Panc1 (cell line): ENCODE data around the gene OGFOD3. TPM values are rescaled to one million over a fixed set of nuclear protein-coding genes. Genes with fewer than 3 reads are reported as not detected.

ENCODE experiments used
- ATAC-seq: fragments of 200-7000 bp; cut with Tn5 transposase; 2 replicates; pipeline ENCODE4 v1.9.1; 2020; ENCODE audit warnings: mild to moderate bottlenecking, moderate library complexity
- BruUV-seq: library from RNA; stranded (reverse); fragments of 400-500 nt; replicated peaks from 2 replicates; lab custom pipeline; 2021; lab: Mats Ljungman, UMichigan
- CTCF ChIA-PET: fragments of 300-600 bp; sonication (Branson Sonifier 250); formaldehyde crosslinking; loops from one replicate; lab custom pipeline; 2022; ENCODE audit warnings: antibody characterized with exemption; lab: Charles Lee
- POLR2A ChIA-PET: fragments of 300-600 bp; sonication (Branson Sonifier 250); formaldehyde crosslinking; loops from one replicate; lab custom pipeline; 2022; ENCODE audit warnings: antibody characterized with exemption; lab: Charles Lee
- DNase-seq: peaks from one replicate; pipeline ENCODE4 v3.0.0-alpha.2; 2010; ENCODE audit warnings: low read depth, low spot score
- H3K27ac ChIP-seq: 2 replicates; pipeline ENCODE4 v1.5.1; 2011; ENCODE audit warnings: mild to moderate bottlenecking, low read length, inconsistent platforms
- H3K27me3 ChIP-seq: fragments of 200-500 bp; sonication (Bioruptor generic); 2 replicates; pipeline ENCODE4 v1.6.0; 2014; ENCODE audit warnings: low read length, inconsistent platforms; ENCODE audit not compliant: control insufficient read depth, insufficient read depth
- H3K36me3 ChIP-seq: fragments of 200-500 bp; sonication (Bioruptor generic); 2 replicates; pipeline ENCODE4 v1.5.1; 2014; ENCODE audit warnings: inconsistent platforms, mild to moderate bottlenecking, low read length, moderate library complexity; ENCODE audit not compliant: control insufficient read depth, insufficient read depth
- H3K4me1 ChIP-seq: 2 replicates; pipeline ENCODE4 v1.5.1; 2011; ENCODE audit warnings: inconsistent platforms, mild to moderate bottlenecking, low read length, moderate library complexity; ENCODE audit not compliant: control insufficient read depth, insufficient read depth
- H3K4me3 ChIP-seq, 2 experiments: 2 replicates each; pipeline ENCODE4 v1.5.1; 2011 to 2012; ENCODE audit warnings: low read depth in 2 of 2, low read length in 2 of 2, mild to moderate bottlenecking in 2 of 2, inconsistent platforms in 1 of 2, moderate library complexity in 1 of 2
- H3K9me3 ChIP-seq: fragments of 200-500 bp; sonication (Bioruptor generic); 2 replicates; pipeline ENCODE4 v1.5.1; 2014; ENCODE audit warnings: low read depth, mild to moderate bottlenecking, inconsistent platforms, low read length, moderate library complexity; ENCODE audit not compliant: control insufficient read depth, insufficient read depth
- POLR2AphosphoS5 ChIP-seq: IDR thresholded peaks from 2 replicates; pipeline ENCODE4 v1.6.1; 2012; ENCODE audit warnings: mild to moderate bottlenecking, low read depth, low read length, moderate library complexity
- REST ChIP-seq, 2 experiments: IDR thresholded peaks; 2 replicates each; pipeline ENCODE4 v1.6.1; 2011 to 2012; ENCODE audit warnings: low read depth in 2 of 2, control low read depth in 1 of 2, low read length in 1 of 2, mild to moderate bottlenecking in 1 of 2, moderate library complexity in 1 of 2; ENCODE audit not compliant: insufficient read depth in 1 of 2
- SIN3A ChIP-seq: IDR thresholded peaks from 2 replicates; pipeline ENCODE4 v1.6.1; 2012; ENCODE audit warnings: low read depth, mild to moderate bottlenecking, low read length, moderate library complexity, borderline replicate concordance; ENCODE audit not compliant: insufficient read depth
- TCF7L2 ChIP-seq: IDR thresholded peaks from 2 replicates; pipeline ENCODE4 v1.6.1; 2011; ENCODE audit warnings: mild to moderate bottlenecking, low read depth, low read length, inconsistent platforms
- in situ Hi-C: cut with HindIII; loops from 2 replicates; pipeline ENCODE4 v1.10.0; 2016; ENCODE audit warnings: low sequenced_read_pairs, low pct_unique_long_range_greater_than_20kb
- intact Hi-C: fragments of 100-400 bp; cut with micrococcal nuclease; formaldehyde crosslinking; loops from one replicate; pipeline ENCODE4 v1.10.0; 2022; ENCODE audit not compliant: unreplicated experiment
- total RNA-seq: library from RNA; stranded (reverse); gene quantifications from one replicate; pipeline ENCODE4 v1.2.1, GENCODE V29; 2021; ENCODE audit not compliant: unreplicated experiment
- TF ChIP-seq, protein P1 (sequence below): fragments of 450-650 bp; IDR thresholded peaks from 2 replicates; pipeline ENCODE4 v1.5.1; 2017; ENCODE audit warnings: mild to moderate bottlenecking

Gene OGFOD3
- total RNA-seq, 1 experiment from 2014 or later, result 53.9 TPM

DNA sequence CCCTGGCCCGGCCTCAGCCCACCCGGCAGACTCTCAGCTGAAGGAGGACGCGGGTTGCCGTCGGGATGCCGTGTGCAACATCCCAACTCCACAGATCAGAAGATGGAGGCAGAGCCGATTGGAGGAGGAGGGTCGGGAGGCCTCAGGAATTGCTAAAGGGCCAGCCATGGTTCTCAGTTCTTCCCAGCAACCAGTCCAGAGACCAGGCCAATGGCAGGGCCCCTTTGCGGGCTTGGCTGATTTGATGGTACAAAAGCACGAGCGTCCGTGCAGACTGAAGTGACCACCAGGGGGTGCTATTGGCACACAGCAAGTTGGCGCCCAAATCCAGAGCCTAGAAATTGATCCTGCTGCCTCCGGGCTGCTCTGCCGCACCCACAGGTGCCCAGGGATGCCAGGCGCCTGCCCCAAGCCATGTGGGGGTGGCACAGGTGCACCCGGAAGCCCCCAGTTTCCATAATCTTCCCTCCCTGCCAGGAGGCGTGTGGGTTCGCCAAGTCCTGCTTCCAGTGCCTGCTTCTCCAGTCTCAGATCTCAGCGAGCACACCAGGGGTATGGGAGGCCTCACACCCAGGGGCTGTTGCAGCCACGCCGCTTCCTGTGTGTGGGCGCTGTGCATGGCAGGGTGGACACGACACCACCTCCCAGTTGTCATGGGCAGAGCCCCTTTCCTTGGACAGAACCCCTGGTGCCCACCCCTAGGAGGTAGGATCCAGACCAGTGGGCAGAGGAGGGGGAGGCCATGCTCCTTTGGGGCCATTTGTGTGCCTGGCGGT, 66.5 kb downstream of the OGFOD3 start:
- intact Hi-C loops, result loop anchor here (1.0 kb wide), 1 partner anchor 61 kb away; no protein-coding TSS in a partner anchor
- POLR2A ChIA-PET, result no interaction called here
- Histone ChIP-seq H3K4me1 (peaks cover 29% of the 10 kb centered on the region), H3K27ac (no peak overlapping the region), H3K36me3 (no peaks in the 10 kb centered on the region), H3K9me3 (no peaks in the 10 kb centered on the region), H3K27me3 (no peaks in the 10 kb centered on the region), H3K4me3 (no peak overlapping the region)
- in situ Hi-C loops, result no loop called here
- TF ChIP-seq TCF7L2 (0 out of 2 replicates have a peak, but pooled peaks have one; percentile 25), POLR2AphosphoS5 (no peak), REST (IDR thresholded peaks at IDR 0.05; ENCODE audit: insufficient read depth in 1 of 2, low read depth in 2 of 2, low read length in 1 of 2) (peak; percentile 42 to 90; a peak in 3 of 4 replicates)
- TF ChIP-seq, protein P1, sequence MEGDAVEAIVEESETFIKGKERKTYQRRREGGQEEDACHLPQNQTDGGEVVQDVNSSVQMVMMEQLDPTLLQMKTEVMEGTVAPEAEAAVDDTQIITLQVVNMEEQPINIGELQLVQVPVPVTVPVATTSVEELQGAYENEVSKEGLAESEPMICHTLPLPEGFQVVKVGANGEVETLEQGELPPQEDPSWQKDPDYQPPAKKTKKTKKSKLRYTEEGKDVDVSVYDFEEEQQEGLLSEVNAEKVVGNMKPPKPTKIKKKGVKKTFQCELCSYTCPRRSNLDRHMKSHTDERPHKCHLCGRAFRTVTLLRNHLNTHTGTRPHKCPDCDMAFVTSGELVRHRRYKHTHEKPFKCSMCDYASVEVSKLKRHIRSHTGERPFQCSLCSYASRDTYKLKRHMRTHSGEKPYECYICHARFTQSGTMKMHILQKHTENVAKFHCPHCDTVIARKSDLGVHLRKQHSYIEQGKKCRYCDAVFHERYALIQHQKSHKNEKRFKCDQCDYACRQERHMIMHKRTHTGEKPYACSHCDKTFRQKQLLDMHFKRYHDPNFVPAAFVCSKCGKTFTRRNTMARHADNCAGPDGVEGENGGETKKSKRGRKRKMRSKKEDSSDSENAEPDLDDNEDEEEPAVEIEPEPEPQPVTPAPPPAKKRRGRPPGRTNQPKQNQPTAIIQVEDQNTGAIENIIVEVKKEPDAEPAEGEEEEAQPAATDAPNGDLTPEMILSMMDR, result peak; percentile 98
- CTCF ChIA-PET, result no interaction called here
- DNase-seq (peak; percentile 58), ATAC-seq (peak; percentile 88)
- BruUV-seq, result no TSS peak

DNA sequence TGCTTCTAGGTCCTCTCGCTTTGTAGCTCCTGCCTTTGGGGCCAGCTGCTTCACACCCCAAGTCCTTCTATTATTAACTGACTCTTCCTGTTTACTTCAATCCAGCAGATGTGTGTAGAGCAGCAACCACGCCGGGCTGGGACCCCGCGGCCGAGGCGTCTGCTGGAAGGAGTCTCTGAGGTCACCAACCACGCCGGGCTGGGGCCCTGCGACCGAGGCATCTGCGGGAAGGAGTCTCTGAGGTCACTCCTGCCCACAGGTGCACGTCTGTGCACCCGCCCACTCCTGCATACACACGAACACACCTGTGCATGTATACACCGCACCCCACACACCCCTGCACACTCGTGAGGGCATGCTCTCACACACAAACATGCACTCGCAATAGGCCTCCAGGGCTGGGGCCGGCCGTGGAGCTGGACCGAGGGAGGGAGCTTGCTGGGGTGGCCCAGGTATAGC, 67.1 kb downstream of the OGFOD3 start:
- intact Hi-C loops, result loop anchor here (1.0 kb wide), 1 partner anchor 62 kb away; no protein-coding TSS in a partner anchor
- ChIA-PET POLR2A (no interaction called here), CTCF (interaction anchor here (1.0 kb wide), 1 partner anchor 13 kb away, joined by 3 read pairs; no protein-coding TSS in a partner anchor)
- BruUV-seq, result no TSS peak
- H3K27ac ChIP-seq, result no peak overlapping the region
- H3K4me1 ChIP-seq, result peaks cover 32% of the 10 kb centered on the region
- ATAC-seq, result peak; percentile 10
- H3K36me3 ChIP-seq, result no peaks in the 10 kb centered on the region
- TF ChIP-seq, protein P1, result no peak
- TF ChIP-seq REST (IDR thresholded peaks at IDR 0.05; ENCODE audit: insufficient read depth in 1 of 2, low read depth in 2 of 2, low read length in 1 of 2) (no peak), TCF7L2 (no peak), POLR2AphosphoS5 (no peak), SIN3A (no peak)
- H3K4me3 ChIP-seq, result no peak overlapping the region
- in situ Hi-C loops, result no loop called here
- no peaks in the 10 kb centered on the region for H3K27me3 ChIP-seq
- no peak for DNase-seq
- no peaks in the 10 kb centered on the region for H3K9me3 ChIP-seq
